LNCAP (cell line): ENCODE data around the gene LZTFL1.

Experiments
- TF ChIP-seq, protein P1 (sequence below): fragments of 450-650 bp; IDR thresholded peaks from 2 replicates; pipeline ENCODE4 v1.5.1; 2017; ENCODE audit warnings: mild to moderate bottlenecking

Gene LZTFL1

GRCh38 chr3:45861043-45861719, 19.3 kb upstream of the LZTFL1 start:
- TF ChIP-seq, protein P1, sequence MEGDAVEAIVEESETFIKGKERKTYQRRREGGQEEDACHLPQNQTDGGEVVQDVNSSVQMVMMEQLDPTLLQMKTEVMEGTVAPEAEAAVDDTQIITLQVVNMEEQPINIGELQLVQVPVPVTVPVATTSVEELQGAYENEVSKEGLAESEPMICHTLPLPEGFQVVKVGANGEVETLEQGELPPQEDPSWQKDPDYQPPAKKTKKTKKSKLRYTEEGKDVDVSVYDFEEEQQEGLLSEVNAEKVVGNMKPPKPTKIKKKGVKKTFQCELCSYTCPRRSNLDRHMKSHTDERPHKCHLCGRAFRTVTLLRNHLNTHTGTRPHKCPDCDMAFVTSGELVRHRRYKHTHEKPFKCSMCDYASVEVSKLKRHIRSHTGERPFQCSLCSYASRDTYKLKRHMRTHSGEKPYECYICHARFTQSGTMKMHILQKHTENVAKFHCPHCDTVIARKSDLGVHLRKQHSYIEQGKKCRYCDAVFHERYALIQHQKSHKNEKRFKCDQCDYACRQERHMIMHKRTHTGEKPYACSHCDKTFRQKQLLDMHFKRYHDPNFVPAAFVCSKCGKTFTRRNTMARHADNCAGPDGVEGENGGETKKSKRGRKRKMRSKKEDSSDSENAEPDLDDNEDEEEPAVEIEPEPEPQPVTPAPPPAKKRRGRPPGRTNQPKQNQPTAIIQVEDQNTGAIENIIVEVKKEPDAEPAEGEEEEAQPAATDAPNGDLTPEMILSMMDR, result no peak

GRCh38 chr3:45860481-45860880, 18.6 kb upstream of the LZTFL1 start:
- TF ChIP-seq, protein P1, result no peak

- TF ChIP-seq, protein P1, result no peak
These were observed 17.1 kb upstream of the LZTFL1 start for GRCh38 chr3:45858809-45859543.

- TF ChIP-seq, protein P1, result no peak
These were observed 10.9 kb upstream of the LZTFL1 start for GRCh38 chr3:45852828-45853227.

DNA sequence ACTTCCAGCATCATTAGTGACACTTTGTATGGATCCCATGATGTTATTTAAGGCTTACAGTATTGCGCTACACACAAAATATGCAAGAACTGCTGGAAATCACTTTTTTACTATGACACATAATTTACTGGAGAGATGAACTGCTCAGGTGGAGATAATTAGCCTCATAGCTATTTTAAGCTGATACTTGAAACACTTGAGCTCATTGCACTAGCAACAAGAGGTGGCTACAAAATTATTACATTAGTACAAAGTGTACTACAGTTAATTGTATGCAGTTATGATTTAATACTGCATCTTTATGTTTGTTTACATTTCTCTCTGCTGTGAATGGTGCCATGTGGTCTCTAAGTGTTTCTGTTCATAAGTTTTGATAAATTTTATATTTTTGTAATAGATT, 6.5 kb upstream of the LZTFL1 start:
- TF ChIP-seq, protein P1, result no peak

GRCh38 chr3:45844616-45845015, 2.7 kb upstream of the LZTFL1 start:
- TF ChIP-seq, protein P1, result no peak

DNA sequence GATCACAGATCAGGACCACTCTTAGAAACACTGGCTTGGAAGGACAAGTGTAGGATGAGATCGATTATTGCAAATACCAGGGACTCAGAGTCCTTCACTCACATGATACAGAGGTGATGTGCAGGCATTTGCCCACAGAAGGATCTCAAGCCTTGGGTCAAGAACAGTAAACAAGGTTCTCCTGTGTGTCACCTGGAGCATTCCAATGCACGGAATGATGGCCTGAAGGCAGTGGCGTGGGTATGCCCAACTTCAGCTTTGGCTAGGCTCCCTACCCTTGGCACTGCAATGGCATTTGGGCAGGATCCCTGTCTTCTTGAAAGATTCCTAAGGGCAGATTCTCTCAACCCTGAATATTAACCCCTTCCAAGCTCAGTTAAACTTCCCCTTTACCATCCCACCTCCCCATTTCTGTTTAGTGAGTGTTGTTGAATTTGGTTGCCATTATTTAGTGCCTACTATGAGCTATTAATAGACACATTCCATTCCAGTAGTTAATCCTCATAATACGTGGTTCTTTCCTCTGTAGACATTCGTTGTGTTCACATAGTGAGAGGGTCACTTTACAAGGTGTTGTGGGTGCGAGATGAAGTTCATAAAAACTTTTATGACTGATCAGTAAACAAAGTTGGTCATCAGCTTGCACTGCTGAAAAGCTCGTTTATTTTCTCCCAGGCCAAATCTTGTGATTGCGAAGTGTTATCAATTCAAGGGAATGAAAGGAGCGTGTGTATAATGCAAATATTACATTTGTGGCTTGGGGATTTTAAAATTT, 1.1 kb upstream of the LZTFL1 start:
- TF ChIP-seq, protein P1, result no peak
